PC-3 (cell line): Measurements from ENCODE around the gene ARHGAP26. TPM values are rescaled to one million over a fixed set of nuclear protein-coding genes. Genes with fewer than 3 reads are reported as not detected.
"Not testable (repeated sequence)": the region's sequence is repeated elsewhere in the genome, so short reads cannot be mapped to it uniquely, and the experiment has no call there.

Experiments used
- ATAC-seq: fragments of 200-7000 bp; cut with Tn5 transposase; 2 replicates; pipeline ENCODE4 v1.9.1; 2020; ENCODE audit warnings: mild to moderate bottlenecking, moderate library complexity
- BruUV-seq: library from RNA; stranded (reverse); fragments of 400-500 nt; replicated peaks from 2 replicates; lab custom pipeline; 2021; lab: Mats Ljungman, UMichigan
- CTCF ChIA-PET: fragments of 300-600 bp; sonication (Branson Sonifier 250); formaldehyde crosslinking; loops from one replicate; lab custom pipeline; 2022; ENCODE audit warnings: antibody characterized with exemption; lab: Charles Lee
- POLR2A ChIA-PET: fragments of 300-600 bp; sonication (Branson Sonifier 250); formaldehyde crosslinking; loops from one replicate; lab custom pipeline; 2022; ENCODE audit warnings: antibody characterized with exemption; ENCODE audit not compliant: unreplicated experiment; lab: Charles Lee
- DNase-seq: peaks from one replicate; pipeline ENCODE4 v3.0.0-alpha.2; 2015
- H2AFZ ChIP-seq: fragments of 300-600 bp; sonication (generic); 2 replicates; pipeline ENCODE4 v1.6.0; 2016; ENCODE audit warnings: antibody characterized with exemption, low read length
- H3F3A ChIP-seq: fragments of 300-600 bp; sonication (generic); one replicate; pipeline ENCODE4 v1.6.0; 2017; ENCODE audit warnings: antibody characterized with exemption, low read length, control low read depth, mild to moderate bottlenecking; ENCODE audit not compliant: unreplicated experiment
- H3K27ac ChIP-seq: fragments of 300-600 bp; sonication (generic); 2 replicates; pipeline ENCODE4 v1.5.1; 2016; ENCODE audit warnings: mild to moderate bottlenecking, low read length
- H3K27me3 ChIP-seq: fragments of 300-600 bp; sonication (generic); 2 replicates; pipeline ENCODE4 v1.6.1; 2016; ENCODE audit warnings: low read length, mixed read lengths
- H3K36me3 ChIP-seq: fragments of 300-600 bp; sonication (generic); 2 replicates; pipeline ENCODE4 v1.6.1; 2016; ENCODE audit warnings: low read depth, mixed run types, low read length, mixed read lengths
- H3K4me1 ChIP-seq: fragments of 300-600 bp; sonication (generic); 2 replicates; pipeline ENCODE4 v1.5.1; 2016; ENCODE audit warnings: low read length; ENCODE audit not compliant: insufficient read depth
- H3K4me2 ChIP-seq: fragments of 300-600 bp; sonication (generic); 2 replicates; pipeline ENCODE4 v1.6.0; 2016; ENCODE audit warnings: low read length
- H3K4me3 ChIP-seq: fragments of 300-600 bp; sonication (generic); 2 replicates; pipeline ENCODE4 v1.5.1; 2016; ENCODE audit warnings: mild to moderate bottlenecking, low read length, mixed read lengths
- H3K79me2 ChIP-seq: fragments of 300-600 bp; sonication (generic); 2 replicates; pipeline ENCODE4 v1.6.1; 2017; ENCODE audit warnings: low read length, mixed read lengths
- H3K9ac ChIP-seq: fragments of 300-600 bp; sonication (generic); 2 replicates; pipeline ENCODE4 v1.6.0; 2016; ENCODE audit warnings: mild to moderate bottlenecking, low read length
- H3K9me2 ChIP-seq: fragments of 300-600 bp; sonication (generic); replicated peaks from 2 replicates; pipeline ENCODE4 v1.6.1; 2016; ENCODE audit warnings: mixed run types, low read length, mixed read lengths
- H3K9me3 ChIP-seq: fragments of 300-600 bp; sonication (generic); 2 replicates; pipeline ENCODE4 v1.6.1; 2016; ENCODE audit warnings: low read length, mixed read lengths
- H4K20me1 ChIP-seq: fragments of 300-600 bp; sonication (generic); 2 replicates; pipeline ENCODE4 v1.6.1; 2016; ENCODE audit warnings: low read length, mixed read lengths
- EZH2 ChIP-seq: fragments of 300-600 bp; sonication (generic); IDR thresholded peaks from one replicate; pipeline ENCODE4 v1.6.1; 2017; ENCODE audit warnings: antibody characterized with exemption, mild to moderate bottlenecking, low read length; ENCODE audit not compliant: unreplicated experiment
- EZH2phosphoT487 ChIP-seq: fragments of 300-600 bp; sonication (generic); IDR thresholded peaks from 2 replicates; pipeline ENCODE4 v1.6.1; 2018; ENCODE audit warnings: mild to moderate bottlenecking, antibody characterized with exemption, low read length, borderline replicate concordance
- intact Hi-C: fragments of 100-400 bp; cut with micrococcal nuclease; formaldehyde crosslinking; loops from 2 replicates; pipeline ENCODE4 v1.9.0; 2023
- total RNA-seq: library from RNA; depleted of rRNA; stranded (reverse); fragments of >200 nt; gene quantifications from 2 replicates; pipeline ENCODE4 v1.2.3, GENCODE V29; 2014
- TF ChIP-seq, protein P1 (sequence below): fragments of 300-600 bp; sonication (generic); conservative IDR thresholded peaks from 2 replicates; pipeline ENCODE4 v1.5.1; 2017; ENCODE audit warnings: antibody characterized with exemption, low read depth, mild to moderate bottlenecking, low read length

Gene ARHGAP26
- total RNA-seq, 1 experiment from 2014 or later, result 11.7 TPM

DNA sequence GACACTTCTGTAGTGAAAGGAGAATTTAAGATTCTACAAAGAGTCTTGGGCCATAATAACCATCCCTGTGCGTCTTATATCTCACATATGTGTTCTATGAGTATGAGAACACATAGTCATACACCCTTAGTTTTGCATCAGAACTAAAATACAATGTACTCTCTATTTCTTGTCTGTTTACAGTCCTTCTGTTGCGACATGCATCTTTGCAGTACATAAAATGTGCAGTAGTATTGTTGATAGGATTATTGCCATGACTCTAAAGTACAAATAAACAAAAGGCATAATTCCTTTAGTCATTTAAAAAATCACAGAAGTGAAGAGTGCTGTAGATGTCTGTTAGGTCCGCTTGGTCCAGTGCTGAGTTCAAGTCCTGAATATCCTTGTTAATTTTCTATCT is 431.4 kb downstream of the ARHGAP26 start:
- Histone ChIP-seq H3K9me3 (no peaks in the 10 kb centered on the region), H3F3A (no peaks in the 10 kb centered on the region), H3K4me2 (no peak overlapping the region), H3K36me3 (no peaks in the 10 kb centered on the region), H4K20me1 (no peaks in the 10 kb centered on the region), H3K4me1 (peaks cover 4% of the 10 kb centered on the region; the same call in 1 of the 2 replicates), H3K4me3 (no peak overlapping the region), H3K27ac (no peak overlapping the region), H2AFZ (no peak overlapping the region), H3K79me2 (no peaks in the 10 kb centered on the region), H3K27me3 (no peaks in the 10 kb centered on the region), H3K9me2 (no peaks in the 10 kb centered on the region), H3K9ac (no peak overlapping the region)
- intact Hi-C loops, result no loop called here
- no peak for ATAC-seq
- DNase-seq, result no peak
- ChIA-PET POLR2A (no interaction called here), CTCF (no interaction called here)
- no TSS peak for BruUV-seq
- no peak for TF ChIP-seq EZH2phosphoT487
- TF ChIP-seq, protein P1, sequence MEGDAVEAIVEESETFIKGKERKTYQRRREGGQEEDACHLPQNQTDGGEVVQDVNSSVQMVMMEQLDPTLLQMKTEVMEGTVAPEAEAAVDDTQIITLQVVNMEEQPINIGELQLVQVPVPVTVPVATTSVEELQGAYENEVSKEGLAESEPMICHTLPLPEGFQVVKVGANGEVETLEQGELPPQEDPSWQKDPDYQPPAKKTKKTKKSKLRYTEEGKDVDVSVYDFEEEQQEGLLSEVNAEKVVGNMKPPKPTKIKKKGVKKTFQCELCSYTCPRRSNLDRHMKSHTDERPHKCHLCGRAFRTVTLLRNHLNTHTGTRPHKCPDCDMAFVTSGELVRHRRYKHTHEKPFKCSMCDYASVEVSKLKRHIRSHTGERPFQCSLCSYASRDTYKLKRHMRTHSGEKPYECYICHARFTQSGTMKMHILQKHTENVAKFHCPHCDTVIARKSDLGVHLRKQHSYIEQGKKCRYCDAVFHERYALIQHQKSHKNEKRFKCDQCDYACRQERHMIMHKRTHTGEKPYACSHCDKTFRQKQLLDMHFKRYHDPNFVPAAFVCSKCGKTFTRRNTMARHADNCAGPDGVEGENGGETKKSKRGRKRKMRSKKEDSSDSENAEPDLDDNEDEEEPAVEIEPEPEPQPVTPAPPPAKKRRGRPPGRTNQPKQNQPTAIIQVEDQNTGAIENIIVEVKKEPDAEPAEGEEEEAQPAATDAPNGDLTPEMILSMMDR, result no peak
- TF ChIP-seq EZH2, result no peak

DNA sequence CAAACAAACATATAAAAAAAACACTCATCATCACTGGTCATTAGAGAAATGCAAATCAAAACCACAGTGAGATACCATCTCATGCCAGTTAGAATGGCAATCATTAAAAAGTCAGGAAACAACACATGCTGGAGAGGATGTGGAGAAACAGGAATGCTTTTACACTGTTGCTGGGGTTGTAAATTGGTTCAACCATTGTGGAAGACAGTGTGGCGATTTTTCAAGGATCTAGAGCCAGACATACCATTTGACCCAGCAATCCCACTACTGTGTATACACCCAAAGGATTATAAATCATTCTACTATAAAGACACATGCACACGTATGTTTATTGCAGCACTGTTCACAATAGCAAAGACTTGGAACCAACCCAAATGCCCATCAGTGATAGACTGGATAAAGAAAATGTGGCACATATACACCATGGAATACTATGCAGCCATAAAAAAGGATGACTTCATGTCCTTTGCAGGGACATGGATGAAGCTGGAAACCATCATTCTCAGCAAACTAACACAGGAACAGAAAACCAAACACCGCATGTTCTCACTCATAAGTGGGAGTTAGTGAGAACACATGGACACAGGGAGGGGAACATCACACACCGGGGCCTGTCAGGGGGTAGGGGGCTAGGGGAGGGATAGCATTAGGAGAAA is 433.3 kb downstream of the ARHGAP26 start:
- H3F3A ChIP-seq, BruUV-seq, H3K79me2 ChIP-seq, H3K4me3 ChIP-seq, H3K27ac ChIP-seq, H3K27me3 ChIP-seq, H4K20me1 ChIP-seq, H3K36me3 ChIP-seq, H3K9me3 ChIP-seq, H3K9me2 ChIP-seq, DNase-seq, H3K4me1 ChIP-seq, CTCF ChIA-PET, H2AFZ ChIP-seq, H3K4me2 ChIP-seq, intact Hi-C loops, ATAC-seq, H3K9ac ChIP-seq: not testable (repeated sequence)
- POLR2A ChIA-PET, result interaction anchor here (0.6 kb wide), 1 partner anchor 86 kb away, joined by 3 read pairs; no protein-coding TSS in a partner anchor

DNA sequence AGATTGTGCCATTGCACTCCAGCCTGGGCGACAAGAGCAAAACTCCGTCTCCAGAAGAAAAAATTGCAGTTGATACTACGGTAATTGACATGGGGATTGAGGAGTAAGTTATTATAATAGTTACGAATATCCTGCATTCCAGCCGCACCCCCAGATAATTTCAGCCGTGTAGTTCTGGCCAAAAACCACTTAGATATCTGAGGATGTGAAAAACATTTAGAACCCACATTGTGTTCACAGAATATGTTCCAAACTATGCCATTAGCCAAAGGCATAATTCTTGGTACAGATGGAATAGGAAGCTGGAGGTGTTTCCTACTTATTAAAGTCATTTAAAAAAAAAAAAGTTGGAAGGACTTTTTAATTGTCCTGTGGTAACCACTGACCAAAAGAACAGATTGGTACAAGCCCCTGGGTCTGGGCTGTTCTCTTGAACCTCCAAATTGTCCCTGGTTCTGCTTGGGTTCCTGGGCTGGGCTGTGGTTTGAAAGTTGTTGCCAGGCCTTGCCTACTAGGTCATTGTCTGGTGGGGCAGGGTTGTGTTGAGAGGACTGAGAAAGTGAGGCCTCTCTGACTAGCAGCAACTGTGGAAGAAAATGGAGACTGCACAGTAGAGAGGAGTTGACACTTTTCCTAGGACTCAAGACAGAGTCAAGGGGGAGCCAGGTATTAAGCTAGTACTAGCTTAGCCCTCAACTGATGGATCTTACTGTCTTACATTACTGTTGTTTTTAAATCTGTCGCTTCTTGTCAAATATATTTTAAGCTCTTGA is 434.5 kb downstream of the ARHGAP26 start:
- Histone ChIP-seq H3K4me3 (no peak overlapping the region), H2AFZ (no peak overlapping the region), H3K9me2 (no peaks in the 10 kb centered on the region), H3F3A (no peaks in the 10 kb centered on the region), H3K36me3 (no peaks in the 10 kb centered on the region), H3K27ac (no peak overlapping the region), H4K20me1 (no peaks in the 10 kb centered on the region), H3K4me2 (no peak overlapping the region), H3K79me2 (no peaks in the 10 kb centered on the region), H3K4me1 (peaks cover 4% of the 10 kb centered on the region; the same call in 1 of the 2 replicates), H3K27me3 (no peaks in the 10 kb centered on the region), H3K9me3 (no peaks in the 10 kb centered on the region), H3K9ac (no peak overlapping the region)
- intact Hi-C loops, result no loop called here
- BruUV-seq, result no TSS peak
- ChIA-PET CTCF (no interaction called here), POLR2A (no interaction called here)
- DNase-seq, result no peak
- TF ChIP-seq EZH2 (no peak), EZH2phosphoT487 (no peak)
- TF ChIP-seq, protein P1, result no peak
- no peak for ATAC-seq
